LNCaP clone FGC (cell line): ENCODE data around the gene ATP13A3.

Experiments
- DNase-seq: peaks from one replicate; pipeline ENCODE4 v3.0.0-alpha.2; 2011; ENCODE audit warnings: low read depth
- H3K4me3 ChIP-seq: 2 replicates; pipeline ENCODE4 v1.5.1; 2011; ENCODE audit warnings: mild to moderate bottlenecking, low read depth, low read length, control low read depth
- TF ChIP-seq, protein P1 (sequence below): IDR thresholded peaks from 2 replicates; pipeline ENCODE4 v1.5.1; 2012; ENCODE audit warnings: mild to moderate bottlenecking; ENCODE audit not compliant: control insufficient read depth, insufficient read depth; ENCODE audit errors: extremely low read depth

Gene ATP13A3

DNA sequence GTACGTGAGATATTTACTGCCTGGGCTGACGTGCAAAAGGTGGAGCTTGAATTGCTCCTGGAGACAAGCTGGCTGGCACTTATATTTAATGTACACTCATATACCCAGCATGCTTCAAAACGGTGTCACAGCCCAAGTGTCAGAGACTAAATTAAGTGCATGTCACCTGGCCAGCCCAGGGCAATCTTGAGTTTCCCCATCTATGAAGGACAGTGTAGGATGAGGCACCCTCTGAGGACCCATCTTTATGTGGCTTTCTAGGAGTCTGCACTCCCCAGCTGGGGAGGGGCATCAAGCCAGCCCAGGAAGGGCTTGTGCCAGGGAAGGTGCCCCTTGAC, 122.5 kb downstream of the ATP13A3 start:
- no peak overlapping the region for H3K4me3 ChIP-seq
- TF ChIP-seq, protein P1, sequence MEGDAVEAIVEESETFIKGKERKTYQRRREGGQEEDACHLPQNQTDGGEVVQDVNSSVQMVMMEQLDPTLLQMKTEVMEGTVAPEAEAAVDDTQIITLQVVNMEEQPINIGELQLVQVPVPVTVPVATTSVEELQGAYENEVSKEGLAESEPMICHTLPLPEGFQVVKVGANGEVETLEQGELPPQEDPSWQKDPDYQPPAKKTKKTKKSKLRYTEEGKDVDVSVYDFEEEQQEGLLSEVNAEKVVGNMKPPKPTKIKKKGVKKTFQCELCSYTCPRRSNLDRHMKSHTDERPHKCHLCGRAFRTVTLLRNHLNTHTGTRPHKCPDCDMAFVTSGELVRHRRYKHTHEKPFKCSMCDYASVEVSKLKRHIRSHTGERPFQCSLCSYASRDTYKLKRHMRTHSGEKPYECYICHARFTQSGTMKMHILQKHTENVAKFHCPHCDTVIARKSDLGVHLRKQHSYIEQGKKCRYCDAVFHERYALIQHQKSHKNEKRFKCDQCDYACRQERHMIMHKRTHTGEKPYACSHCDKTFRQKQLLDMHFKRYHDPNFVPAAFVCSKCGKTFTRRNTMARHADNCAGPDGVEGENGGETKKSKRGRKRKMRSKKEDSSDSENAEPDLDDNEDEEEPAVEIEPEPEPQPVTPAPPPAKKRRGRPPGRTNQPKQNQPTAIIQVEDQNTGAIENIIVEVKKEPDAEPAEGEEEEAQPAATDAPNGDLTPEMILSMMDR: no peak

GRCh38 chr3:194360568-194360967, 126.2 kb downstream of the ATP13A3 start:
- DNase-seq: no peak
- H3K4me3 ChIP-seq: no peak overlapping the region
- TF ChIP-seq, protein P1: no peak

More for the DNA sequence above, 122.5 kb downstream of the ATP13A3 start:
- no peak for DNase-seq

GRCh38 chr3:194357681-194358080, 129.1 kb downstream of the ATP13A3 start:
- TF ChIP-seq, protein P1: no peak
- no peak overlapping the region for H3K4me3 ChIP-seq
- no peak for DNase-seq

DNA sequence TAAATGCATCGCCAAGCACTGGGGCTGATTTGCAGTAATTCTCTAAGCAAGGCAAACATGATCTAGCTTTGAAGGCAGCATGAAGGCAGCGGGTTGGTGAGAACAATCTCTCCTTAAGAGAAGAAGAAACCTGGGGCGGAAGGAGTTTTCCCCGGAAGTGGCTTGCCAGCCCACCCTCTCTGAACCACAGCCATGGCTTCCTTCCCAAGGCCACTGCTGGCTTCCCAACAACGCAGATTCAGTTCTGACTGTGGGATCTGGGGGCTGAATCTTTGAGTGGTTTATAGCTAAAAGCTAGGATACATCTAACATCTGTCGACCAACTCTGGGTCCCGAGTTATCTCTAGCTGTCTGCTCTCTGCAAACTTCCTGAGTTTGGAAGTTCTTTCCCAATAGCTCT, 131.4 kb downstream of the ATP13A3 start:
- no peak for DNase-seq
- TF ChIP-seq, protein P1: no peak
- no peak overlapping the region for H3K4me3 ChIP-seq

DNA sequence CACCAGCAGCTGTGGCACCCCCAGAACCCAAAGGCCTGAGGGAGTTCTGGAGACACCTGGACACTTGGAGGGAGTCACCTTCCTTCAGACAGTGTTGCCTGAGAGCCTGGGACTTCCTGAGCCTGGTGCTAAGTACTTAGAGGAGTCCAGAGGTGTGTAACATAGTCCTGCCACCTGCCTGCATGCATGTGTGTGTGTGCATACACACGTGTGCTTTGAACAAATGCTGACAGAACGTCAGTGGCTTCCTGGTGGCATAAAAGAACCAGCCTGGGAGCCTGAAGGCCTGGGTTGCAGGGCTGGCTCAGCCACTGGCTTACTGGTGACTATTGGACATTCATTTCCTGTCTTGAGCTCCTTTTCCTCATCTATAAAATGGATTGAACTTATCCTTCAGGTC, 132.5 kb downstream of the ATP13A3 start:
- H3K4me3 ChIP-seq: no peak overlapping the region
- DNase-seq: no peak
- TF ChIP-seq, protein P1: no peak
